H9 (cell line): ENCODE results near the gene TMC1. TPM values are rescaled to one million over a fixed set of nuclear protein-coding genes. Genes with fewer than 3 reads are reported as not detected.
"Not testable (repeated sequence)": the region's sequence is repeated elsewhere in the genome, so short reads cannot be mapped to it uniquely, and the experiment has no call there.

Experiments
- DNase-seq: peaks from one replicate; pipeline ENCODE4 v3.0.0-alpha.2; 2017
- H2AFZ ChIP-seq: one replicate; pipeline ENCODE4 v1.6.1; 2013; ENCODE audit warnings: mild to moderate bottlenecking, low read length, control low read depth, moderate library complexity
- H2AK5ac ChIP-seq: 2 replicates; pipeline ENCODE4 v1.6.1; 2013; ENCODE audit warnings: low read length, control low read depth, mixed read lengths; ENCODE audit not compliant: insufficient read length
- H2BK120ac ChIP-seq: one replicate; pipeline ENCODE4 v1.6.1; 2013; ENCODE audit warnings: low read depth, mild to moderate bottlenecking, low read length, control low read depth, inconsistent platforms; ENCODE audit not compliant: poor library complexity, severe bottlenecking
- H2BK12ac ChIP-seq: 2 replicates; pipeline ENCODE4 v1.6.1; 2013; ENCODE audit warnings: low read length, control low read depth, mixed read lengths, low read depth; ENCODE audit not compliant: insufficient read length
- H2BK15ac ChIP-seq: 2 replicates; pipeline ENCODE4 v1.6.1; 2013; ENCODE audit warnings: low read depth, low read length, control low read depth
- H2BK20ac ChIP-seq: one replicate; pipeline ENCODE4 v1.6.1; 2013; ENCODE audit warnings: low read depth, mild to moderate bottlenecking, low read length, control low read depth, inconsistent platforms; ENCODE audit not compliant: poor library complexity, severe bottlenecking
- H2BK5ac ChIP-seq: 2 replicates; pipeline ENCODE4 v1.6.1; 2013; ENCODE audit warnings: low read length, control low read depth, mixed read lengths; ENCODE audit not compliant: insufficient read length
- H3K14ac ChIP-seq: 2 replicates; pipeline ENCODE4 v1.6.1; 2013; ENCODE audit warnings: low read length, control low read depth; ENCODE audit not compliant: insufficient read depth
- H3K18ac ChIP-seq: 2 replicates; pipeline ENCODE4 v1.6.1; 2013; ENCODE audit warnings: low read depth, mild to moderate bottlenecking, mixed read lengths, low read length, control low read depth; ENCODE audit not compliant: insufficient read length
- H3K23ac ChIP-seq: 2 replicates; pipeline ENCODE4 v1.6.1; 2013; ENCODE audit warnings: low read length, control low read depth, mixed read lengths, low read depth; ENCODE audit not compliant: insufficient read length
- H3K23me2 ChIP-seq: 2 replicates; pipeline ENCODE4 v1.6.1; 2013; ENCODE audit warnings: low read depth, mild to moderate bottlenecking, mixed read lengths, low read length, control low read depth; ENCODE audit not compliant: insufficient read length, poor library complexity, severe bottlenecking
- H3K27ac ChIP-seq: 2 replicates; pipeline ENCODE4 v1.5.1; 2013; ENCODE audit warnings: low read length, control low read depth, mixed read lengths, low read depth; ENCODE audit not compliant: insufficient read length
- H3K27me3 ChIP-seq: 2 replicates; pipeline ENCODE4 v1.6.1; 2013; ENCODE audit warnings: low read length, control low read depth, inconsistent platforms; ENCODE audit not compliant: insufficient read depth
- H3K4ac ChIP-seq: 2 replicates; pipeline ENCODE4 v1.6.1; 2013; ENCODE audit warnings: low read depth, mild to moderate bottlenecking, control low read depth, inconsistent platforms, low read length, moderate library complexity
- H3K4me1 ChIP-seq: 2 replicates; pipeline ENCODE4 v1.6.1; 2013; ENCODE audit warnings: low read length, control low read depth, inconsistent platforms; ENCODE audit not compliant: insufficient read depth
- H3K4me2 ChIP-seq: 2 replicates; pipeline ENCODE4 v1.6.1; 2013; ENCODE audit warnings: low read length, control low read depth, mixed read lengths; ENCODE audit not compliant: insufficient read length, insufficient read depth
- H3K56ac ChIP-seq: 2 replicates; pipeline ENCODE4 v1.6.1; 2013; ENCODE audit warnings: low read depth, mild to moderate bottlenecking, mixed read lengths, low read length, control low read depth; ENCODE audit not compliant: insufficient read length
- H3K79me1 ChIP-seq: 2 replicates; pipeline ENCODE4 v1.6.1; 2013; ENCODE audit warnings: low read depth, mild to moderate bottlenecking, moderate library complexity, low read length, control low read depth, inconsistent platforms; ENCODE audit not compliant: insufficient read depth, poor library complexity, severe bottlenecking
- H3K79me2 ChIP-seq: 2 replicates; pipeline ENCODE4 v1.6.1; 2013; ENCODE audit warnings: low read length, control low read depth, inconsistent platforms; ENCODE audit not compliant: insufficient read depth
- H3K9ac ChIP-seq: 2 replicates; pipeline ENCODE4 v1.6.1; 2013; ENCODE audit warnings: low read length, control low read depth, mixed read lengths; ENCODE audit not compliant: insufficient read length; ENCODE audit errors: extremely low read depth
- H3K9me3 ChIP-seq: one replicate; pipeline ENCODE4 v1.6.1; 2013; ENCODE audit warnings: low read depth, low read length, inconsistent platforms; ENCODE audit not compliant: control insufficient read depth
- H3T11ph ChIP-seq: one replicate; pipeline ENCODE4 v1.6.1; 2013; ENCODE audit warnings: mild to moderate bottlenecking, low read length, control low read depth, inconsistent platforms
- H4K20me1 ChIP-seq: one replicate; pipeline ENCODE4 v1.6.1; 2013; ENCODE audit not compliant: control insufficient read depth, insufficient read length, insufficient read depth
- H4K5ac ChIP-seq: 2 replicates; pipeline ENCODE4 v1.6.1; 2013; ENCODE audit warnings: low read depth, mild to moderate bottlenecking, mixed read lengths, low read length, control low read depth; ENCODE audit not compliant: insufficient read length
- H4K8ac ChIP-seq: replicated peaks from 2 replicates; pipeline ENCODE4 v1.6.1; 2013; ENCODE audit warnings: low read length, control low read depth, mixed read lengths, low read depth; ENCODE audit not compliant: insufficient read length
- H4K91ac ChIP-seq: 2 replicates; pipeline ENCODE4 v1.6.1; 2013; ENCODE audit warnings: low read depth, mild to moderate bottlenecking, moderate library complexity, mixed read lengths, low read length, control low read depth; ENCODE audit not compliant: insufficient read length
- H3K27ac Mint-ChIP-seq, 3 experiments: 2 replicates in 2 of 3; 3 replicates in 1 of 3; pipeline ENCODE4 v1.8.0; 2020 to 2021; ENCODE audit warnings: mixed read lengths in 3 of 3, mild to moderate bottlenecking in 1 of 3, moderate library complexity in 1 of 3
- H3K27me3 Mint-ChIP-seq: 2 replicates; pipeline ENCODE4 v1.8.0; 2021; ENCODE audit warnings: low read depth, mild to moderate bottlenecking, moderate library complexity, mixed read lengths
- H3K36me3 Mint-ChIP-seq, 3 experiments: 2 replicates in 2 of 3; 3 replicates in 1 of 3; pipeline ENCODE4 v1.8.0; 2020 to 2021; ENCODE audit warnings: low read depth in 3 of 3, mixed read lengths in 3 of 3; ENCODE audit not compliant: insufficient read depth in 1 of 3
- H3K4me1 Mint-ChIP-seq, 2 experiments: 2 replicates each; pipeline ENCODE4 v1.8.0; 2020; ENCODE audit warnings: mixed read lengths in 2 of 2
- H3K4me3 Mint-ChIP-seq, 2 experiments: 2 replicates in 1 of 2; 3 replicates in 1 of 2; pipeline ENCODE4 v1.8.0; 2020 to 2021; ENCODE audit warnings: mild to moderate bottlenecking in 2 of 2, mixed read lengths in 2 of 2, moderate library complexity in 1 of 2
- H3K9me3 Mint-ChIP-seq, 2 experiments: 2 replicates in 1 of 2; 3 replicates in 1 of 2; pipeline ENCODE4 v1.8.0; 2020; ENCODE audit warnings: mild to moderate bottlenecking in 2 of 2, mixed read lengths in 2 of 2, moderate library complexity in 1 of 2
- WGBS: extraction: QIAGEN DNeasy Blood & Tissue Kit; methylation state at CpG from one replicate; pipeline ENCODE4 v1.1.7; 2013; ENCODE audit warnings: missing lambda C conversion rate, low lambda C conversion rate, mixed read lengths; ENCODE audit not compliant: insufficient read length; ENCODE audit errors: extremely low coverage; 5-methylcytosine and 5-hydroxymethylcytosine counted together
- total RNA-seq: library from RNA; stranded (reverse); gene quantifications from 2 replicates; pipeline ENCODE4 v1.2.1, GENCODE V29; 2021

Gene TMC1
- total RNA-seq, 1 experiment from 2014 or later = 2.4 TPM

DNA sequence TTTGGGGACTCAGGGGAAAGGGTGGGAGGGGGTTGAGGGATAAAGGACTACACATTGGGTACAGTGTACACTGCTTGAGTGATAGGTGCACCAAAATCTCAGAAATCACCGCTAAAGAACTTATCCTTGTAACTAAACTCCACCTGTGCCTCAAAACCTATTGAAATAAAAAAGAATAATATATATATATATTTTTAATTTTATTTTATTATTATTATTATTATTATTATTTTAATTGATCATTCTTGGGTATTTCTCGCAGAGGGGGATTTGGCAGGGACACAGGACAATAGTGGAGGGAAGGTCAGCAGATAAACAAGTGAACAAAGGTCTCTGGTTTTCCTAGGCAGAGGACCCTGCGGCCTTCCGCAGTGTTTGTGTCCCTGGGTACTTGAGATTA lies 328.8 kb downstream of the TMC1 start:
- not testable (repeated sequence) for H4K20me1 ChIP-seq, H3K79me2 ChIP-seq, H3T11ph ChIP-seq, H2AFZ ChIP-seq, H2AK5ac ChIP-seq, H3K23ac ChIP-seq, H3K4ac ChIP-seq, H3K18ac ChIP-seq, H3K4me2 ChIP-seq, H3K27ac Mint-ChIP-seq, H3K9ac ChIP-seq, H3K4me3 Mint-ChIP-seq, DNase-seq, H3K9me3 ChIP-seq, H3K23me2 ChIP-seq, H3K4me1 Mint-ChIP-seq, H3K14ac ChIP-seq, H2BK12ac ChIP-seq, H3K4me1 ChIP-seq, H3K79me1 ChIP-seq, H4K5ac ChIP-seq, H3K56ac ChIP-seq, H2BK5ac ChIP-seq, H2BK120ac ChIP-seq, H3K27me3 ChIP-seq, H4K91ac ChIP-seq, H2BK15ac ChIP-seq, H3K27ac ChIP-seq, H2BK20ac ChIP-seq, H4K8ac ChIP-seq, H3K27me3 Mint-ChIP-seq
- WGBS = no CpG with 5 or more reads among the region's 4 CpGs
- peaks cover 30 to 35% of the 10 kb centered on the region in 2 experiments for H3K9me3 Mint-ChIP-seq
- H3K36me3 Mint-ChIP-seq = peaks cover 2 to 41% (median 2%) of the 10 kb centered on the region in 3 experiments; a peak in 5 of 7 replicates
